GM23248 (cell line): ENCODE results near the gene TIMM13. TPM values are rescaled to one million over a fixed set of nuclear protein-coding genes. Genes with fewer than 3 reads are reported as not detected.
A peak's percentile ranks its signal among the peaks of the same experiment; 100 is the strongest.

Source experiments
- DNase-seq: peaks from one replicate; pipeline ENCODE4 v3.0.0-alpha.2; 2015
- H2AFZ ChIP-seq: fragments of 200-600 bp; sonication (generic); 2 replicates; pipeline ENCODE4 v1.6.1; 2016; ENCODE audit warnings: antibody characterized with exemption
- H3F3A ChIP-seq: fragments of 200-600 bp; sonication (generic); 2 replicates; pipeline ENCODE4 v1.6.1; 2016; ENCODE audit warnings: mild to moderate bottlenecking, antibody characterized with exemption, mixed run types; ENCODE audit not compliant: insufficient read depth
- H3K27ac ChIP-seq: fragments of 200-600 bp; sonication (generic); 2 replicates; pipeline ENCODE4 v1.5.1; 2016; ENCODE audit warnings: mild to moderate bottlenecking
- H3K27me3 ChIP-seq: fragments of 200-600 bp; sonication (generic); replicated peaks from 2 replicates; pipeline ENCODE4 v1.6.1; 2016; ENCODE audit warnings: mild to moderate bottlenecking; ENCODE audit not compliant: insufficient read depth
- H3K36me3 ChIP-seq: fragments of 200-600 bp; sonication (generic); 2 replicates; pipeline ENCODE4 v1.6.1; 2016; ENCODE audit warnings: low read depth, mild to moderate bottlenecking
- H3K4me1 ChIP-seq: fragments of 200-600 bp; sonication (generic); 2 replicates; pipeline ENCODE4 v1.6.1; 2016; ENCODE audit warnings: mild to moderate bottlenecking; ENCODE audit not compliant: insufficient read depth
- H3K4me2 ChIP-seq: fragments of 200-600 bp; sonication (generic); one replicate; pipeline ENCODE4 v1.6.1; 2016; ENCODE audit warnings: mild to moderate bottlenecking; ENCODE audit not compliant: unreplicated experiment
- H3K4me3 ChIP-seq: fragments of 200-600 bp; sonication (generic); 2 replicates; pipeline ENCODE4 v1.5.1; 2016; ENCODE audit warnings: mild to moderate bottlenecking
- H3K79me2 ChIP-seq: fragments of 200-600 bp; sonication (generic); 2 replicates; pipeline ENCODE4 v1.6.1; 2016; ENCODE audit warnings: mild to moderate bottlenecking; ENCODE audit not compliant: insufficient read depth
- H3K9ac ChIP-seq: fragments of 200-600 bp; sonication (generic); 2 replicates; pipeline ENCODE4 v1.6.1; 2016; ENCODE audit warnings: mild to moderate bottlenecking
- H3K9me2 ChIP-seq: fragments of 200-600 bp; sonication (generic); 2 replicates; pipeline ENCODE4 v1.6.1; 2016; ENCODE audit warnings: mixed run types, mild to moderate bottlenecking, moderate library complexity; ENCODE audit not compliant: insufficient read depth
- H3K9me3 ChIP-seq: fragments of 200-600 bp; sonication (generic); one replicate; pipeline ENCODE4 v1.6.1; 2017; ENCODE audit warnings: low read depth
- H4K20me1 ChIP-seq: fragments of 200-600 bp; sonication (generic); 2 replicates; pipeline ENCODE4 v1.6.0; 2016; ENCODE audit not compliant: insufficient read depth
- EZH2 ChIP-seq: fragments of 200-600 bp; sonication (generic); IDR thresholded peaks from 2 replicates; pipeline ENCODE4 v1.6.1; 2018; ENCODE audit warnings: antibody characterized with exemption, mild to moderate bottlenecking; ENCODE audit not compliant: insufficient read depth, poor library complexity, severe bottlenecking
- EZH2phosphoT487 ChIP-seq: fragments of 200-600 bp; sonication (generic); IDR thresholded peaks from 2 replicates; pipeline ENCODE4 v1.6.1; 2018; ENCODE audit warnings: antibody characterized with exemption, moderate library complexity, mild to moderate bottlenecking, low read depth; ENCODE audit not compliant: insufficient read depth
- WGBS, 2 experiments: methylation state at CpG; one replicate each; pipeline ENCODE4 v1.1.6; 2015 to 2017; ENCODE audit warnings: low lambda C conversion rate in 2 of 2, low coverage in 1 of 2; ENCODE audit errors: missing lambda C conversion rate in 2 of 2; 5-methylcytosine and 5-hydroxymethylcytosine counted together
- in situ Hi-C: fragments of 300-500 bp; cut with MboI; formaldehyde crosslinking; loops from 2 replicates; pipeline ENCODE4 v1.15.0; 2020
- polyA plus RNA-seq: library from polyadenylated mRNA; unstranded; fragments of >200 nt; fragmentation: Nextera tagmentation; extraction: Ambion mirVana; gene quantifications from 2 replicates; pipeline ENCODE4 v1.2.1, GENCODE V29; 2016
- total RNA-seq: library from RNA; depleted of rRNA; stranded (reverse); fragments of >200 nt; shearing (Covaris generic); gene quantifications from 2 replicates; pipeline ENCODE4 v1.2.3, GENCODE V29; 2014

The TIMM13 gene
- total and polyA plus RNA-seq, 2 experiments from 2014 or later, result 57.6 to 143 TPM

- in situ Hi-C loops, result no loop called here
- Histone ChIP-seq H2AFZ (no peak overlapping the region), H3K4me3 (no peak overlapping the region), H3K9me3 (no peaks in the 10 kb centered on the region), H3K36me3 (no peaks in the 10 kb centered on the region), H3K27me3 (no peaks in the 10 kb centered on the region), H3K4me1 (0 out of 2 replicates have a peak, but pooled peaks cover 7% of the 10 kb centered on the region), H3K9me2 (no peaks in the 10 kb centered on the region), H3K27ac (no peak overlapping the region), H3K9ac (no peak overlapping the region), H3F3A (peaks cover 16% of the 10 kb centered on the region; the same call in 1 of the 2 replicates), H4K20me1 (no peaks in the 10 kb centered on the region), H3K79me2 (peaks cover 9% of the 10 kb centered on the region), H3K4me2 (no peak overlapping the region)
- 96 to 97% methylated on average over 35 to 37 of the region's 37 CpGs for WGBS, 2 experiments
- TF ChIP-seq EZH2phosphoT487, result no peak
- no peak for TF ChIP-seq EZH2
- DNase-seq, result no peak
These were observed 4.1 kb upstream of the TIMM13 start for GRCh38 chr19:2431318-2432055.

- peaks cover 17% of the 10 kb centered on the region for H3K4me1 ChIP-seq
- H3K9me2 ChIP-seq, result no peaks in the 10 kb centered on the region
- H3K4me3 ChIP-seq, result no peak overlapping the region
- in situ Hi-C loops, result no loop called here
- peaks cover 21% of the 10 kb centered on the region for H3K79me2 ChIP-seq
- no peaks in the 10 kb centered on the region for H3K36me3 ChIP-seq
- H3K4me2 ChIP-seq, result no peak overlapping the region
- no peak overlapping the region for H3K9ac ChIP-seq
- TF ChIP-seq EZH2 (no peak), EZH2phosphoT487 (no peak)
- 91 to 92% methylated on average over 25 of the region's 25 CpGs for WGBS, 2 experiments
- no peak overlapping the region for H3K27ac ChIP-seq
- no peak for DNase-seq
- H2AFZ ChIP-seq, result no peak overlapping the region
- peaks cover 16% of the 10 kb centered on the region; the same call in 1 of the 2 replicates for H3F3A ChIP-seq
- H3K9me3 ChIP-seq, result no peaks in the 10 kb centered on the region
- no peaks in the 10 kb centered on the region for H3K27me3 ChIP-seq
- no peaks in the 10 kb centered on the region for H4K20me1 ChIP-seq
These were observed 2.6 kb upstream of the TIMM13 start for GRCh38 chr19:2429917-2430535.

DNA sequence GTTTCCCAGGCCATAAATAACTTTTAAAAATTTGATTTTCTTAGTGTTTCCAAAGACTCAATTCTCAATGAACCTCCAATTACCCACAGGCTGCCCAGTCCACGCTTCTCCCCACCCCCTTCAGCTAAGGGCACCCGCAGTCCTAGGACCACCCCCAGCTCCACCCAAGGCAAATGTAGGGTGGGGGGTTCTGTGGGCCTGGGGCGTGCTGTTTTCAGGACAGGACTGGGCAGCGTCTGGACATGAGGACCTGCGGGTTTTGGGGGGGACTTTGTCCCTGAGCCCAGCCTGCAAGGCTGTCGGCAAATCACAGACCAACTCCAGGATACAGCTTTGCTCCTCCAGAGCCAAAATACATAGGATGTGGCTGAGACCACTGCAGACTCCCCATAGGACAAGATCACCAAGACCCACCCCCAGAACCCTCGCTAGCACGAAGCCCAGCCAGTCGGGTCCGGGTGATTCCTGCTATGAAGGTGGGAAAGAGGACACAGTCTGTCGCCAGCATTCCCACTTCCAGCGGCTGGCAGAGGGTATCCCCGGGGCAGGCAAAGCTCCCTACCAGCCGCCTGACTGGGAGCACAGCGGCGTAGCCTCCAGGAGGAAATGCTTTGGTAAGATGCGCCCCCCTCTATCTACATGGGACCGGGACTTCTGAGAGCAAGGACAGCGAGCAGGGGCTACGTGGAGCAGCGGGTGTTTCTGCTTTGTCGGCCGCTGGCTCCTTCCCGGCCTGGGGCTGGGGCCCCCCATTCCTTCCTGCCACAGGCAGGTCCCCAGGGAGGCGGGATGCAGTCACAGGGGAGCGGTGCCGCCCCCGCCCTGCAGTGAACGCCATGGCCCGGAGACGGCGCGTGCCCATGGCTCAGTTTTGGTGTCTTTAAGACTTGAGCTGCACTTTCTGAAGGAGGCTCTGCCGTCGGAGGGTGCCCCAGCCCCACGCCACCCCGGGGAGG, 1.6 kb upstream of the TIMM13 start:
- in situ Hi-C loops, result no loop called here
- 72 to 77% methylated on average over 32 of the region's 37 CpGs for WGBS, 2 experiments
- Histone ChIP-seq H3K27me3 (no peaks in the 10 kb centered on the region), H4K20me1 (no peaks in the 10 kb centered on the region), H3K4me3 (no peak overlapping the region), H3K9me2 (no peaks in the 10 kb centered on the region), H3K9me3 (no peaks in the 10 kb centered on the region), H3K27ac (peak overlapping the region; percentile 92; the same call in 1 of the 2 replicates), H3K79me2 (peaks cover 29% of the 10 kb centered on the region), H3K4me1 (peaks cover 17% of the 10 kb centered on the region), H3F3A (peaks cover 16% of the 10 kb centered on the region; the same call in 1 of the 2 replicates), H3K9ac (peak overlapping the region; percentile 96), H3K36me3 (no peaks in the 10 kb centered on the region), H2AFZ (no peak overlapping the region), H3K4me2 (peak overlapping the region; percentile 70)
- no peak for DNase-seq
- TF ChIP-seq EZH2phosphoT487 (no peak), EZH2 (no peak)

- peaks cover 17% of the 10 kb centered on the region for H3K4me1 ChIP-seq
- peak overlapping the region; percentile 89 for H3K4me3 ChIP-seq
- in situ Hi-C loops, result no loop called here
- H3K79me2 ChIP-seq, result peaks cover 34% of the 10 kb centered on the region
- peaks cover 16% of the 10 kb centered on the region; the same call in 1 of the 2 replicates for H3F3A ChIP-seq
- peak; percentile 72 for DNase-seq
- no peaks in the 10 kb centered on the region for H3K9me2 ChIP-seq
- TF ChIP-seq EZH2 (no peak), EZH2phosphoT487 (no peak)
- peak overlapping the region; percentile 72 for H2AFZ ChIP-seq
- peak overlapping the region; percentile 70 for H3K4me2 ChIP-seq
- peak overlapping the region; percentile 92 for H3K27ac ChIP-seq
- no peaks in the 10 kb centered on the region for H3K9me3 ChIP-seq
- WGBS, 2 experiments, result 16 to 20% methylated on average over 25 of the region's 25 CpGs
- H3K36me3 ChIP-seq, result no peaks in the 10 kb centered on the region
- no peaks in the 10 kb centered on the region for H4K20me1 ChIP-seq
- peak overlapping the region; percentile 96 for H3K9ac ChIP-seq
- no peaks in the 10 kb centered on the region for H3K27me3 ChIP-seq
These were observed 920 bp upstream of the TIMM13 start for GRCh38 chr19:2428321-2428690.
